NOMO-1 treated with DMSO at 0.1 percent for 48 hours (cell line): ENCODE measurements around the gene PPWD1.
A peak's percentile ranks its signal among the peaks of the same experiment; 100 is the strongest.
"Not testable (repeated sequence)": the region's sequence is repeated elsewhere in the genome, so short reads cannot be mapped to it uniquely, and the experiment has no call there.

Experiments used
- DNase-seq: peaks from one replicate; lab custom pipeline; 2025; ENCODE audit not compliant: unreplicated experiment; lab: John Stamatoyannopoulos, UW

Gene PPWD1

DNA sequence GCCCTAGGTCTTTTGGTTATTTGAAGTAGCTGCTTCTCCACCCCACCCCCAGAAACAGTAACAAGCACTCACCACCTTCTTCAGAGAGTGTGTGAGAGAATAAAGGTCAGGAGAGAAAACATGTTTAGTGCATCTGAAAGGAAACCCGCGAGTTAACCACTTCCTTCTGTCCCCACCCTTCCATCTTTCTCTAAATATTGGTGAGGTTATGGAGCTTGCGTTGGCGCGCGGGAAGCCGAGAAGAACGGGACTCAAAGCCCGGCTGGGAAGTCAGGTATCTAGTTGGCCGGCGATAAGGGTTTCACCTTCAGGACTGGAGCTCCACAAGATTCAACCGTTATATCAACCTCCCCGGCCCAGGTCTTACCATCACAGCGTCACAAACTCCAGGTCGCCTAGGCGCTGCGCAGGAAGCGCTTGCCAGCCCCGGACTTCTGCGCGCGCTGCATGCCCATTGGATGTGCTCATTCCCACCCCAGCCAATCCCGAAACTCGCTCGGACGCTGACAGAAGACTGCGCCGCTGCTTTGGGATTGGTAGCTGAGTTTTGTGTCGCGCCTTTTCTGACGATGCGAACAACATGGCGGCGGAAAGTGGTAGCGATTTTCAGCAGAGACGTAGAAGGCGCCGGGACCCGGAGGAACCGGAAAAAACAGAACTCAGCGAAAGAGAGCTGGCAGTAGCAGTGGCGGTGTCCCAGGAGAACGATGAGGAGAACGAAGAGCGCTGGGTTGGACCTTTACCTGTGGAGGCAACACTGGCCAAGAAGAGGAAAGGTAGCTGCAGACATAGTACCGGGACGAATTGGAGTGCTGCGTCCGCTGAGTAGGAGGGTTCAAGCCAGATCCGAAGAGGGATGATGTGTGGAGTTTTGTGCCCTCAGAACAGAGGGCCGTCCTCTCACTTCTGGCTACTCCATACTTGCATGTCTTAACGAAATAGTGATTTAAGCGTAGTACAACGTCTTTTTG is at the start of gene PPWD1, which contains the start of gene CENPK:
PPWD1 (plus strand) TSS at position 566 of the 971 bp plus-strand sequence; CDS start at position 581, 15 bp downstream.
CENPK (minus strand) TSS at position 438 of the 971 bp plus-strand sequence. CDS start 8,261 bp downstream, outside the sequence.
- DNase-seq, result peak; percentile 97

GRCh38 chr5:65525726-65526125 is 37.4 kb upstream of the PPWD1 start:
- DNase-seq, result no peak

- DNase-seq, result no peak
Observed at GRCh38 chr5:65530904-65531303, 32.2 kb upstream of the PPWD1 start.

GRCh38 chr5:65535529-65535987 is 27.5 kb upstream of the PPWD1 start:
- DNase-seq, result no peak

DNA sequence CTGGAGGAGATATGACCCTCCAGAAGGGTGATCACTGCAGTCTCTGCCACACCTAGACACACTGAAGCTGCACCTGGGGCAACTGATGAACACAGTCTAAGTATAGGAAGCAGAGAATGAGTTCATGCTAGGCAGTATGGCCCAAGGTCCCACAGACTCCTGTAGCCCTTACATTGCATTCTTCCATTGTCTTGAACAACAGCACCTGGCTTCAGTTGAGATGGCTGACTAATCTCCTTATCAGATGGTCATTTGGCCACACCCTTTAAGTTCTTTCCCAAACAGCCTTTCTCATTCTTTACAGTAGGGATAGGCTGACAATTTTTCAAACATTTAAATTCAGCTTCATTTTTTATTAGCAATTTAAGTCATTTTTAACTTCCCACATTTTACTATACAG is 23.3 kb upstream of the PPWD1 start:
- DNase-seq, result no peak

DNA sequence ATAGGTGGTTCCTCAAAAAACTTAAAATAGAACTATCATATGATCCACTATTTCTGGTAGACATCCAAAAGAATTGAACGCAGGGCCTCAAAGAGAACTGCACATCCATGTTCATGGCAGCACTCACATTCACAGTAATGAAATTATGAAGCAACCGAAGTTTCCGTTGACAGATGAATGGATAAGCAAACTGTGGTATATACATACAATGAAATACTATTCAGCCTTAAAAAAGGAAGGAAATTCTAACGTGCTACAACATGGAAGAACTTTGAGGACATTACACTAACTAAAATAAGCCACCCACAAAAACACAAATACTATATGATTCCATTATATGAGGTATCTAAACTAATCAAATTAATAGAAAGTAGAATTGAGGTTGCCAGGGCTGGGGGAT is 18.6 kb upstream of the PPWD1 start:
- DNase-seq, result no peak

GRCh38 chr5:65546141-65546540 is 17.0 kb upstream of the PPWD1 start:
- no peak for DNase-seq

DNA sequence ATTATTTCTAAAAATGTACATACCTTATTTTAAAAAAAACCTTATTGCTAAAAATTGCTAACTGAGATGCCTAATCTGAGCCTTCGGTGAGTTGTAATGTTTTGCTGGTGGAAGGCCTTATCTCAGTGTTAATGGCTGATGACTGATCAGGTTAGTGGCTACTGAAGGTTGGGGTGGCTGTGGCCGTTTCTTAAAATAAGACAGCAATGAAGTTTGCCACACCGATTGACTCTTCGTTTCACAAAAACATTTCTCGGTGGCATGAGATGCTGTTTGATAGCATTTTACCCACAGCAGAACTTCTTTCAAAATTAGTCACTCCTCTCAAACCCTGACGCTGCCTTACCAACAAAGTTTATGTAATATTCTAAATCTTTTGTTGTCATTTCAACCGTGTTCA is 14.8 kb upstream of the PPWD1 start:
- no peak for DNase-seq

GRCh38 chr5:65553941-65554340 is 9.2 kb upstream of the PPWD1 start:
- no peak for DNase-seq

DNA sequence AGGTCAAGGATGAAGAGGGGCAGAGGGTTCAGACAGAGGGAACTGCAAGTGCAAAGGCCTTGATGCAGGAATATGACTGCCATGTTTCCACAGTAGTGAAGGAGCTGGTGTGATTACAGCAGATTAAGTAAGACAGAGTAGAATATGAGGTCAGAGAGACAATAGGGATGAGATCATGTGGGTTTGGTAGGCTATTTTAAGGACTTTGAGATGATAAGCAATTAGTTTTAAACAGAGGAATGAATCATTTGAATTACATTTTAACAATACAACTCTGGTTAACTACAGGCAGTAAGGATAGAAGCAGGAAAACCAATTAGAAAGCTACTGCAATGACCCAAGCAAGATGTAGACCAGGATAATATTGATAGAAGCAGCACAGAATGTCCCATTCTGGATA is 7.8 kb upstream of the PPWD1 start:
- no peak for DNase-seq

- no peak for DNase-seq
Observed at GRCh38 chr5:65556181-65556580, 6.9 kb upstream of the PPWD1 start.

DNA sequence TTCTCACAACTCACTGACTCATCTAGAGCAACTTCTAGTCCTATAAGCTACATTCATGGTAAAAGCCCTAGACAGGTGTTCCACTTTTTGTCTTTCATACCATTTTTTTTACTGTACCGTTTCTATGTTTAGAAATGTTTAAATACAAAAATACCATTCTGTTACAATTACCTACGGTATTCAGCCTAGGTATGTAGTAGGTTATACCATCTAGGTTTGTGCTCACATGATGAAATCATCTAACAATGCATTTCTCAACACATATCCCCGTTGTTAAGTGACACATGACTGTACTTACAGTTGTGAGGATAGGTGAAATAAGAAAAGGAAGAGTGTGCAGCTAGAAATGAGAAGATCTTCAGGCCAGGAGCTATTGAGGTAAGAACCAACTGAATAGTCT is 6.4 kb upstream of the PPWD1 start:
- no peak for DNase-seq

- DNase-seq, result no peak
Observed at GRCh38 chr5:65563777-65564176, 681 bp downstream of the PPWD1 start.

- DNase-seq, result no peak
Observed at GRCh38 chr5:65566505-65566904, 3.4 kb downstream of the PPWD1 start.

DNA sequence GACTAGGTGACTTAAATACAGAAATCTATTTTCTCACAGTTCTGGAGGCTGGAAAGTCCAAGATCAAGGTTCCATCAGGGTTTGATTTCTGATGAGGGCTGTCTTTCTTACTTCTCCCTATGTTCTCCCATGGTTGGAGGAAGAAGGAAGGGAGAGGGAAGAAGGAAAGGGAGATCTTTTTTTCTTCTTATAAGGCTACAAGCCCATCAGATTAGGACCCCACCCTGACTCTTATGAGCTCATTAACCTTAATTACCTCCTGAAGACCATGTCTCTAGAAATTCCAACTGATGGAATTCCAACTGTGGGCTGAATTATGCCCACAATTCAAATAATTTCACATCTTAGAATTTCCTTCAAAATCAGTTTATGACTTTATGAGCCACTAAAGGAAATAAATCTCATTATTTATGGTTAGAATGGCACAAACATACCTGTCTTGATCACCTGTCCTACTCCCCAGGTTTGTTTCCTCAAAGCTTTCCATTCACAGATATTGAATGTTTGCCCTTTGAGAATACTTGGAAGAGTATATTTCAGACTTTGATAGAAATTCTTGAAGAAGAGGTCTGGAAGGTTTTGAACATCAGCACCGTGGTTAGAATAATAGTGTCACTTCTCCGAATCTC is 7.6 kb downstream of the PPWD1 start:
- DNase-seq, result no peak

DNA sequence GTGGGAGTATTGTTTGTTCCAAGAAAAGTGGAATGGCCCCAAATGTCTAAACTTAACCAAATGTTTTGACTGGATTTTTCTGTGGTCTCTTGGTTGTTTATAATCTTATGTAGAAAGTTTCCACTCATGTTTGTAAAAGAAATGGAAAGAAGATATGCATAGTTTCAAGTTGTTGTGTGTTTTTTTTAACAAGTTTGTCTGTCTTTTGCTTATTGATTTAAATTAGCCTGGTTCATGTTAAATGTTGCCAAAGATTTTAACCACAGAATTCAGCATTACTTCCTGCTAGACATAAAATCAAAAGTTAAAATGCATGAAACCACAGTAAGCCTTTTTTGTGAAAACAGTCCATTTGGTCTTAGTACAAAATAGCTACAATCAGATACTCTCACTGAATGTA is 14.0 kb downstream of the PPWD1 start:
- no peak for DNase-seq

DNA sequence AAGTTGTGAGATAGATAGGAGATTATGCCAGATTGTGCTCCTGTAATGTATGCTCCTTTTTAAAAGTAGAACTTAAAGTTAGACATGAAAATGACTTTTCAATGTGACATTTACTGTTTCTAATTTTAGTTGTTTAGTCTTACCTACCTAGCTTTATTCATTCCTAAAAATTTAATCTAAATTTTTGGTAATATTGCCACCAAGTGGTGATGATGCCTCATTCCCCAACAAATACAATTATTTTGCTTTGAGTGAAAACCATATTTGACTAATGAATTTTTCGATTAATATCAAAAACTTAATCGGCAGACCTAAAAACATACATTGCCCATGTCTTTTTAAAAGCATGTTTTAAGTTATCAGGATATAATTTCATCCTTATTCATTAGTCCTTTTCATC is 25.6 kb downstream of the PPWD1 start:
- DNase-seq, result no peak

DNA sequence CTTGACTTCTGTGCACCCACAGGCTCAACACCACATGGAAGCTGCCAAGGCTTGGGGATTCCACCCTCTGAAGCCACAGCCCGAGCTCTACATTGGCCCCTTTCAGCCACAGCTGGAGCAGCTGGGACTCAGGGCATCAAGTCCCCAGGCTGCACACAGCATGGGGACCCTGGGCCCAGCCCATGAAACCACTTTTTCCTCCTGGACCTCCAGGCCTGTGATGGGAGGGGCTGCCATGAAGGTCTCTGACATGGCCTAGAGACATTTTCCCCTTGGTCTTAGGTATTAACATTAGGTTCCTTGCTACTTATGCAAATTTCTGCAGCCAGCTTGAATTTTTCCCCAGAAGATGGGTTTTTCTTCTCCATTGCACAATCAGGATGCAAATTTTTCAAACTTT is 38.7 kb downstream of the PPWD1 start:
- not testable (repeated sequence) for DNase-seq

- DNase-seq, result no peak
Observed at GRCh38 chr5:65611524-65611923, 48.4 kb downstream of the PPWD1 start.

DNA sequence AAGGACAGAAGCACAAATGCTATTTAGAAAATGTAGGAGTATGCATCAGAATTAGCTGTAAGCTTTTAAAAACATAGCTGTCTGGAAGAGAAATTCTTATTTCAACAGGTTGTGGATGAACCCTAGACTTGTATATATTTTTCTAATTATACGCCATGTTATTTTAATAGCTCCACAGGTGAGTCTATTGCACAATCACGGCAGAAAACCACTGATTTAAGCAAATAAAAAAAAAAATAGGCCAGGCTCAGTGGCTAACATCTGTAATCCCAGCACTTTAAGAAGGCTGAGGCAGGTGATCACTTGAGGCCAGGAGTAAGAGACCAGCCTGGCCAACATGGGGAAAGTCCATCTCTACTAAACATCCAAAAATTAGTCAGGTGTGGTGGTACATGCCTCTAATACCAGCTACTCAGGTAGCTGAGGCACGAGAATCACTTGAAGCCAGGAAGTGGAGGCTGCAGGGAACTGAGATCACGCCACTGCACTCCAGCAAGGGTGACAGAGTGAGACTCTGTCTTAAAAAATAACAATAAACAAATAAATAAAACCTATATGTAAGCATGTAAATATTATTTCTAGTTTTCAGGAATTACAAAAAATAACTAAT is 49.3 kb downstream of the PPWD1 start:
- no peak for DNase-seq

GRCh38 chr5:65620021-65620420 is 56.9 kb downstream of the PPWD1 start:
- DNase-seq, result no peak

GRCh38 chr5:65621961-65622360 is 58.9 kb downstream of the PPWD1 start:
- DNase-seq, result not testable (repeated sequence)
